Embryonic facial prominence (tissue), 1 donor: Measurements from ENCODE around the gene NANOS3.
"Not testable (repeated sequence)": the region's sequence is repeated elsewhere in the genome, so short reads cannot be mapped to it uniquely, and the experiment has no call there.

Experiments
- DNase-seq: peaks from one replicate; pipeline ENCODE4 v3.0.0-alpha.2; 2016; ENCODE audit errors: extremely low spot score

The NANOS3 gene

DNA sequence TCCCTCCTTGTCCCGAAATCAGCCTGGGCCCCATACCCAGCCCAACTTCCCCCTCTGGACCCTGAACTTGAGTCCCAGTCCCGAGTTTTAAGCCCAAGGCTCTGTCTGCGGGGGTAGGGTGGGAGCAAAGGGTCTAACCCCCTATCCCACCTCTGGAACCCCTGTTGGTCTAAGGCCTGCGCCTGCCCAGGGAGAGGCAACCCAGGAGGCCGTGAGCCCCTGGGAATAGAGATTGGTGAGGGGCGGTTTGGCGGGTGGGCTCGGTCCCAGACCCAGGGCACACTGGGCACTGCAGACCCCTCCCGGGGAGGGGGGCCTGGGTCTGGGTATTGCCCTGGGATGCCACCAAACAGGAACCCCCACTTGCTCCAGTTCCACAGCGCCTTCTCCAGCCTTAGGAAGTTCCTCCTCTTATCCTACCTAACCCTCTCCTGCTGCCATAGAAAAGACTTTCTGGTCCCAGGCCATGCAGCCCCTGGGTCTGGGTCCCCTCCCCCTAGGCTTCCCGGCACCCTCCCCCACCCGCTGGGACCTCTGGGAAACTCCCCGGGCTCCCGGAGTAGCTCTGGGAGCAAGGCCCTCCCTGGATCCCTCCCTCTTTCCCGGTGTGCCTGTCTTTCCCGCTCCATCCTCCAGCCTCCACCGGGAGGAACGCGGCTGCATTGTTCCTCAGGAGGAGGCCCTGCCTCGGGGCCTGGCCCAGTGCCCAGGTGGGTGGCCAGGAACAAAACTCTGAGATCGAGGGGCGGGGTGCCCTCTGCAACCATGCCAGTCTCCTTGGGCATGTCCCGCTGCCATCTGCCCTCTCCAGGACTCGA is 33.6 kb upstream of the NANOS3 start:
- DNase-seq: no peak

DNA sequence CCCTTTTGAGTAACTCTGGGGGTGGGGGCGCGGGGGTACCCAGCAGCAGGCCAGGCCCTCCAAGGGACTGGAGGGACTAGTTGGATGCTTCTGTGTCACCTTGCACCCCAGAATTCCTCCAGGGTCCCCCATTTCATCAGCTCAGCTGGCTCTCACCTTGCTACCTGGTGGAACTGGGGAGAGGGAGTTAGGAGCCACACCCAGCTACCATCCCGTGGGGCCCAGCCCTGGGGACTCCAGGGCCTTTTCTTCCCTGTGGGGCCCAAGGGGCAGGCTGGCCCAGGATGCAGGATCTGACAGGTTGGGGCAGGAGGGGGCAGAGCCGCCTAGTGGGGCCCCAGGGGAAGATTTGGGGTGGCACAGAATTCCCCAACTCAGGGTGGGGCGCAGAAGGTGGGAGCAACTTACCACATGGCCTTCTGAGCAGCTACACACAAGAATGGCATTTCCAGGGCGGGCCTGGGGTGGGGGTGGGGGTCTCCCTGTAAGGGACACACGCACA is 32.8 kb upstream of the NANOS3 start:
- DNase-seq: no peak

- DNase-seq: peak; percentile 95
Measured at GRCh38 chr19:13846557-13847406, 30.2 kb upstream of the NANOS3 start.

- DNase-seq: peak; percentile 90
Measured at GRCh38 chr19:13847407-13848339, 29.3 kb upstream of the NANOS3 start.

GRCh38 chr19:13848340-13848677 is 28.6 kb upstream of the NANOS3 start:
- no peak for DNase-seq

DNA sequence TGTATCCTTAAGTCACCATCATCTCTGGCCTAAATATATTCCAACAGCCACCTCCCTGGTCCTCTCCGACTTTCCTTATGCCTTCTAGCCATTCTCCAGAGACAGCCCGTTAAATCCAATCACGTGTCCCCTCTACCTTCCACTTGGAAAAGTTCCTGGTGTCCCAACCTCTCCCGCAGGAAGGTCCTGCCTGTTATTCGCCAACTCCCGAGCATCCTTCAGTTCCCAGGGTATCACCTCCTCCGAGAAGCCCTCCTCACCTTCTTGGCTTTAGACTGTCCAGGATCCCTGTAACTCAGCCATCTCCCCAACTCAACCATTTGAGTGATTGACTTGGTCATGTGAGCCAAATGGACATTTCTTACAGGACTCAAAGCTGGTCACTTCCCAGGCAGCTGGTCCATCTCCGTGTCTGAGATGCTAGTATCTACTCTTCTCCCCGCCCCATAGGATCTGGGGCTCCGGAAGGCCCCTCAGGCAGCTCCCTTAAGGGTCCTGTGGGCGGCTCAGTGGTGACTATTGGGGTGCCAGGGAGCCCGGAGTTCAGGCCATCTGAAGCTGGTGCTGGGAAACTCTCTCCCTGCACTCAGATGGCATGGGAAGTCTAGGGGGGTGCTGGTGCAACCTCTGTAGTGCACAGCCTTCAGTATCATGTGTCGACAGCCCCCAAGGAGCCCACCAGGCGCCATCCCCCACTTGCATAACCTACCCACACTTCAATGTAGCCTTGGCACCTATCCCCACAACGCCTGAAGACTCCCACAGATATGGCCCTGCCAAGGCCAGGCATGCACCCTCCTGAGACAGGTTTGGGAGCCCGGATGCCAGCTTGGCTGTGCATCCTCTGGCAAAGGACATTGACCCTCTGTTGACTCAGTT is 27.9 kb upstream of the NANOS3 start:
- no peak for DNase-seq

DNA sequence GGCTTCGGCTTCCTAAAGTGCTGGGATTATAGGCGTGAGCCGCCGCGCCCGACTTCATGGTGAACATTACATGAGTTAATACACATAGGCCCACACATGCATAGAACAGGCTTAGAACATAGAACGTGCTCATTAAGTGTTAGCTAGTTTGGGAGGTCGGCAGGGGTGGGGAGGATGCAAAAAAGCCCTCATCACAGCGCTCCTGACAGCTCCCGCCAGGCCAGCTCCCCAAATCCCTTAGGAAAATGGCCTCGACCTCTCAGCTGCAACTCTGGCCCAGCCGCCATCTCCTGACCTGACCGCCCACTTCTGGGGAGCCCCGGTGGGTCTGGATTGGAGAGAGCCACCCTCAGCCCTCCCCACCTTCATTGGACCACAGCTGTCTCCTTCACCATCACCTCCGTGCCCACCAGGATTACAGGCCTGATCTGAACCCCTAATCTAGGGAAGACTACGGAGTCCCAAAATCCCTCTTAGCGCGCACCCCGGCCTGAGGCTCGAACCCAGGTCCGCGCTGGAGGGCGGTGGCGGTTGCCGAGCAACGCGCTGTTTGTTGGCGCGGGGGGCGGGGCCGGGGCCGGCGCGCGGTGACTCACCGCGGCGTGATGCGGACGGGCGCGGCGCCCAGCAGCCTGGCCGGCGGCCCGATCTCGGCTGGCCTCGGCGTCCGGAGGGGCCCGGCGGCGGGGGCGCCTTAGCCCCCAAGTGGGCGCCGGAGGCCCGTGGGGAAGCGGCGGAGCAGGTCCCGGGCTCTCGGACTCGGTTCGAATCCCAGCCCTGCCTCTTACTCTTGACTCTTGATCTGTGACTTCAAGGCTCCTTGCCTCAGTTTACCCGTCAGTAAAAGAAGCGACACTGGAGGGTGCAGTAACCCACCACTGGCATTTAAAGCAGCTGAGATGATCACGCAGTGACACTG is 26.7 kb upstream of the NANOS3 start:
- DNase-seq: no peak

DNA sequence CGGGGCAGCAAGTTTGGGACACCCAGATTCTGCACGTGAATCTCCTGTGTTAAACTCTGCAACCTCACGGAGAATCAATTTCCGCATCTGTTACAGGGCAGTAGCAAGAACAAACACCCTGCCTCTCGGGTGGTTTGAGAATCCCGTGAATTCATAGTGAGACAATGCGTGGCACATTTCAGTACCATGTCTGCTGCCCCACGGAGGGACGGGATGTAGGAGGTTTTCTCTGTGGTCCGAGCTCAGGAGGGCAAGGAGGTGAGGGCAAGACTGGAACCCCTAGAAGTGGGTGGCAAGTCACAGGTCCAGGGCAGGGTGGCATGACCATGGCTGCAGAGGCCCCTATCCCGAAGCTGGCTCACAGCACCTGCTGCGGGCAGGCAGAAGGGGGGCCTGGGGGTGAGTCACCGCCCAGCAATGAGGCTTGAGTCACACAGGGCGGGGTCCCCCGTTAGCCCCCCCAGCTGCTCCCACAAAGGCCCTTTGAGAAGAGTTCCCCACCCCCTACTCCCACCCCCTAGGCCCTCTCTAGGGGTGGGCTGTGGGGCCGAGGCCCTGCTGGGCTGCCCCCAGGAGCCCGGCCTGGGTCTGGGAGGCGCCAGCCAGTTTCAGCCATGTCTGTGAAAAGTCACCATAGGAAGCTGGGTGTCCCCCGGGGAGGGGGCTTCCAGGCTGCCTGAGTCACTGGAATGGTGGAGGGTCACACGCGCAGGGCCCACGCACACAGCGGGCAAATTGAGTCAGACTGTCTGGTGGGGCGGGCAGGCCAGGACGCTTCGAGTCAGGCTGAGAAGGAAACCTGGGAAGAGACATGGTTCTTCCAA is 25.8 kb upstream of the NANOS3 start:
- no peak for DNase-seq

- DNase-seq: not testable (repeated sequence)
Measured at GRCh38 chr19:13851734-13852114, 25.2 kb upstream of the NANOS3 start.

GRCh38 chr19:13852171-13852707 is 24.7 kb upstream of the NANOS3 start:
- not testable (repeated sequence) for DNase-seq

- no peak for DNase-seq
Measured at GRCh38 chr19:13856497-13856896, 20.4 kb upstream of the NANOS3 start.

DNA sequence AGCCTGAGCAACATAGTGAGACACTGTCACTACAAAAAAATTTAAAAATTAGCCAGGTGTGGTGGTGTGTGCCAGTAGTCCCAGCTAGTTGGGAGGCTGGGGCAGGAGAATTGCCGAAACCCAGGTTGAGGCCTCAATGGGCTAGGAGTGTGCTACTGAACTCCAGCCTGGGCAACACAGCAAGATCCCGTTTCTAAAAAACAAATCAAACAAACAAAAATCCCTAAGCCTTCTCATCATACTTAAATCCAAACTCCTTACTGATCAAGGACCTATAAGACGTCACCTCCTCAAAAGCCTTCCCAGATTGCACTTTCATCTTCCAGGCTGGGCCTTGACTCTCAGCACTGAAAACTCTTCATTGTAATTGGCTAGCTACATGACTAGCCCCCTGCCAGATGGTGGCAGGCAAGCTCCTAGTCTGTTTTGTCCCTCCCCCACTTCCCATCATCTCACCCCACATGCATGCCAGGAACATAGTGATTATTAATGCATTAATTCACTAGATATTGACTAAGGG is 17.5 kb upstream of the NANOS3 start:
- no peak for DNase-seq

- no peak for DNase-seq
Measured at GRCh38 chr19:13860679-13861391, 16.1 kb upstream of the NANOS3 start.

GRCh38 chr19:13861392-13861713 is 15.6 kb upstream of the NANOS3 start:
- DNase-seq: no peak

GRCh38 chr19:13861714-13862531 is 15.0 kb upstream of the NANOS3 start:
- peak; percentile 80 for DNase-seq

DNA sequence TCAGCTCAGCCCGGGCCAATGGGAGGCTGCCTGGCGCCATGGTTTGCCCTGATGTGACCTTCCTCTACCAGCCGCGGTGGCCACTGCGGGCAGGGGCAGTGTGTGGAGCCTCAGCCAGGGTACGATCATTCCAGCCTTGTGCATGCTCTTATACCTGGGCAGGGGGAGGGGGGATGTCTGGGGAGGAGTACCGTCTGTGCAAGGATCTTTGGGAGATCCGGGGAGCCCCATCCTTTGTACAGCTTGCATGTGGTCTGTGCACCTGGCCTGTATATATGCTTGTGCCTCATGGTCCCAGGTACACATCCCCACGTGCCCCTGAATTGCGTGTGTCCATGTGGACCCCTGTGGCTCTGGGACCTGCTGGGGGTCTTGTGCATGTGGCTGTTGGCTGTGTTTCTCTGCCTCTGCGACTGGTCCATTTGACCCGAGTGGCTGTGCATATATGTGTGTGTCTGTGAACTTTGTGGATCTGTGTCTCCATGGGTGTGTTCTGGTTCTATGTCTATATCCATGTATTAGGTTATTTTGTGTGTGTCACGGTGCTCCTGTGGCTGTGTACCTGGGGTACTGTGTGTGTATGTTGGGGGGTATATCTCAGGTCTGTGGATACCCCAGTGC is 12.8 kb upstream of the NANOS3 start:
- DNase-seq: no peak
